NB4 (cell line): ENCODE data around the gene ARHGEF9.
"Not testable (repeated sequence)": the region's sequence is repeated elsewhere in the genome, so short reads cannot be mapped to it uniquely, and the experiment has no call there.

ENCODE experiments used
- CTCF ChIP-seq: IDR thresholded peaks from one replicate; pipeline ENCODE4 v1.5.1; 2012; ENCODE audit warnings: low read depth, low read length
- POLR2A ChIP-seq: IDR thresholded peaks from 2 replicates; pipeline ENCODE4 v1.6.1; 2011; ENCODE audit warnings: mild to moderate bottlenecking; ENCODE audit not compliant: insufficient read length; ENCODE audit errors: extremely low read depth

DNA sequence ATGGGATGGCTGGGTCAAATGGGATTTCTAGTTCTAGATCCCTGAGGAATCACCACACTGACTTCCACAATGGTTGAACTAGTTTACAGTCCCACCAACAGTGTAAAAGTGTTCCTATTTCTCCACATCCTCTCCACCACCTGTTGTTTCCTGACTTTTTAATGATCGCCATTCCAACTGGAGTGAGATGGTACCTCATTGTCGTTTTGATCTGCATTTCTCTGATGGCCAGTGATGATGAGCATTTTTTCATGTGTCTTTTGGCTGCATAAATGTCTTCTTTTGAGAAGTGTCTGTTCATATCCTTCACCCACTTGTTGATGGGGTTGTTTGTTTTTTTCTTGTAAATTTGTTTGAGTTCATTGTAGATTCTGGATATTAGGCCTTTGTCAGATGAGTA lies 139.3 kb downstream of the ARHGEF9 start:
- not testable (repeated sequence) for TF ChIP-seq CTCF, POLR2A
